ENCODE data around the gene KLHL14. TPM values are rescaled to one million over a fixed set of nuclear protein-coding genes. Genes with fewer than 3 reads are reported as not detected.

The KLHL14 gene
- total RNA-seq, 2 donors from 2014 or later: 1.3 TPM; not detected in 1

GRCh38 chr18:32688821-32689220, 84.0 kb downstream of the KLHL14 start:
- Histone ChIP-seq H3K9me3 (no peaks in the 10 kb centered on the region), H3K4me3 (no peak overlapping the region), H3K4me1 (ENCODE audit: control insufficient read depth in 1 of 2, low read depth in 2 of 2) (no peaks in the 10 kb centered on the region), H3K27ac (no peak overlapping the region), H3K27me3 (replicated peaks; ENCODE audit: insufficient read depth) (no peaks in the 10 kb centered on the region), H3K36me3 (no peaks in the 10 kb centered on the region)
- no peak for TF ChIP-seq CTCF (IDR thresholded peaks at IDR 0.05)
- ATAC-seq (ENCODE audit: insufficient number of reproducible peaks, low FRiP score, low read depth) (no peak), DNase-seq (ENCODE audit: low spot score) (no peak)

- H3K4me3 ChIP-seq: no peak overlapping the region
- TF ChIP-seq CTCF (IDR thresholded peaks at IDR 0.05): no peak
- H3K27me3 ChIP-seq (replicated peaks; ENCODE audit: insufficient read depth): no peaks in the 10 kb centered on the region
- no peak overlapping the region for H3K27ac ChIP-seq
- H3K4me1 ChIP-seq (ENCODE audit: control insufficient read depth in 1 of 2, low read depth in 2 of 2): no peaks in the 10 kb centered on the region
- no peaks in the 10 kb centered on the region for H3K36me3 ChIP-seq
- no peak for ATAC-seq (ENCODE audit: insufficient number of reproducible peaks, low FRiP score, low read depth)
- DNase-seq (ENCODE audit: low spot score): no peak
- no peaks in the 10 kb centered on the region for H3K9me3 ChIP-seq
Measured at GRCh38 chr18:32684940-32685339, 87.9 kb downstream of the KLHL14 start.

- Histone ChIP-seq H3K9me3 (no peaks in the 10 kb centered on the region), H3K27ac (no peak overlapping the region), H3K36me3 (no peaks in the 10 kb centered on the region), H3K4me3 (no peak overlapping the region), H3K4me1 (ENCODE audit: control insufficient read depth in 1 of 2, low read depth in 2 of 2) (no peaks in the 10 kb centered on the region), H3K27me3 (replicated peaks; ENCODE audit: insufficient read depth) (no peaks in the 10 kb centered on the region)
- no peak for TF ChIP-seq CTCF (IDR thresholded peaks at IDR 0.05)
- ATAC-seq (ENCODE audit: insufficient number of reproducible peaks, low FRiP score, low read depth) (no peak), DNase-seq (ENCODE audit: low spot score) (no peak)
Measured at GRCh38 chr18:32684096-32684495, 88.7 kb downstream of the KLHL14 start.

- no peaks in the 10 kb centered on the region for H3K27me3 ChIP-seq (replicated peaks; ENCODE audit: insufficient read depth)
- ATAC-seq (ENCODE audit: insufficient number of reproducible peaks, low FRiP score, low read depth) (no peak), DNase-seq (ENCODE audit: low spot score) (no peak)
- no peak overlapping the region for H3K27ac ChIP-seq
- no peaks in the 10 kb centered on the region for H3K4me1 ChIP-seq (ENCODE audit: control insufficient read depth in 1 of 2, low read depth in 2 of 2)
- no peak overlapping the region for H3K4me3 ChIP-seq
- TF ChIP-seq CTCF (IDR thresholded peaks at IDR 0.05): no peak
- H3K9me3 ChIP-seq: no peaks in the 10 kb centered on the region
- no peaks in the 10 kb centered on the region for H3K36me3 ChIP-seq
Measured at GRCh38 chr18:32683044-32683443, 89.8 kb downstream of the KLHL14 start.

GRCh38 chr18:32677578-32677977, 95.2 kb downstream of the KLHL14 start:
- Histone ChIP-seq H3K9me3 (no peaks in the 10 kb centered on the region), H3K27ac (no peak overlapping the region), H3K36me3 (no peaks in the 10 kb centered on the region), H3K4me1 (ENCODE audit: control insufficient read depth in 1 of 2, low read depth in 2 of 2) (no peaks in the 10 kb centered on the region), H3K27me3 (replicated peaks; ENCODE audit: insufficient read depth) (no peaks in the 10 kb centered on the region), H3K4me3 (no peak overlapping the region)
- DNase-seq (ENCODE audit: low spot score) (no peak), ATAC-seq (ENCODE audit: insufficient number of reproducible peaks, low FRiP score, low read depth) (no peak)
- no peak for TF ChIP-seq CTCF (IDR thresholded peaks at IDR 0.05)

Measured in thoracic aorta (tissue), 2 donors.